GM21825 (cell line): ENCODE data around the gene ALKBH8.
"Not testable (repeated sequence)": the region's sequence is repeated elsewhere in the genome, so short reads cannot be mapped to it uniquely, and the experiment has no call there.

Experiments used
- ATAC-seq: cut with Tn5 transposase; IDR thresholded peaks from one replicate; pipeline ENCODE4 v1.9.1; 2021; ENCODE audit warnings: mild to moderate bottlenecking, moderate library complexity; ENCODE audit not compliant: unreplicated experiment

The ALKBH8 gene

DNA sequence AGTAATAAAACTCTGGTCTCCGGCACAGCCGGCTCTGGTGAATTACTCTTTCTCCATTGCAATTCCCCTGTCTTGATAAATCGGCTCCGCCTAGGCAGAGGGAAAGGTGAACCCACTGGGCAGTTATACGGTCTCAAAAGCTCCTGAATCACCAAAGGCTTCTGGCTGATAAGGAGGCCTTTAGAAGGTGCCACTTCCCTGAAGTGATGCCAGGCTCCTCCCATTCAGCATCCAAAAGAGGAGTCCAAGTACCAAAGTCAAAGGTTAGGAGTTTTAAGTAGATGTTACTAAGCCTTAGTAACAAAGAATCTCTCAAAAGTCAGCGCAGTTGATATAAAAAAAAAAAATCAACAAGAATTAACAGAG is 11.8 kb upstream of the ALKBH8 start:
- no peak for ATAC-seq

GRCh38 chr11:107576497-107577345 is 11.2 kb upstream of the ALKBH8 start:
- peak; percentile 54 for ATAC-seq

- no peak for ATAC-seq
These were observed 7.9 kb upstream of the ALKBH8 start for GRCh38 chr11:107573438-107573837.

DNA sequence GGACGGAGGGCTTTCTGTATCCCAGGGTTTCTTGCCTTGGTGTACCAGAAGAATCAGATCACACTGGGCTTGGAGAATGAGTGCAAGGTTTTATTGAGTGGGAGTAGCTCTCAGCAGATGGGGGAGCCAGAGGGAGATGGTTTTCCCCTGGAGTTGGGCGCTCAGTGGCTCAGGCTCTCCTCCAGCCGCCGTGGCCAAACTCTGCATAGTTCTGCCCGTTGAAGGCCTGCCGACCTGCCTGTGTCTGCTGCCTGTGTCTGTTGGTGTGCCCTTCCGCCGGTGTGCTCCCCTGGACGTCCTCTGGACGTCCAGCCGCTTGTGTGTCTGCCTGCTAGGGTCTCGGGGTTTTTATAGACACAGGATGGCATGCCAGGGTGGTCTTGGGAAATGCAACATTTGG is 4.5 kb upstream of the ALKBH8 start:
- ATAC-seq, result no peak

DNA sequence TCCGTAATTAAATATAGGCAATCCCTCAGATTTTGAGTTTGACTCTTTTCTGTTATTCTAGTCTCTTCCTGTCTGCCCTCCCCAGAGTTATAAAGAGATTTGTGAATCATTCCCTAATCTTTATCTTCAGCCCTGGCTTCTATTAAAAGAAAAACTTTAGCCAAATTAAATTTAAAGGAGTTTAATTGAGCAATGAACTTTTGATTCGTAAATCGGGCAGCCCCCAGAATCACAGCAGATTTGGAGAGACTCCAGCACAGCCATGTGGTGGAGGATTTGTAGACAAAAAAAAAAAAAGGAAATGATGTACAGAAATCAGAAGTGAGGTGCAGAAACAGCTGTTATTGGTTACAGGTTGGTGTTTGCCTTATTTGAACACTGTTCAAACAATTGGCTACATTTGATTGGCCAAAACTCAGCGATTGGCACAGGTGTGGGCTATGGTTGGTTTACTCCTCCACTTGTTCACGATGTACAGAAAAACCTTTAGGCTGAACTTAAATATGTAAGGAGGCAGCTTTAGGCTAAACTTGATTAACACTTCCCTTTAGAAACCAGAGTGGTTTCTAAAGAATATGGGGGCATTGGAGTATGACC is 2.3 kb upstream of the ALKBH8 start:
- ATAC-seq, result no peak

DNA sequence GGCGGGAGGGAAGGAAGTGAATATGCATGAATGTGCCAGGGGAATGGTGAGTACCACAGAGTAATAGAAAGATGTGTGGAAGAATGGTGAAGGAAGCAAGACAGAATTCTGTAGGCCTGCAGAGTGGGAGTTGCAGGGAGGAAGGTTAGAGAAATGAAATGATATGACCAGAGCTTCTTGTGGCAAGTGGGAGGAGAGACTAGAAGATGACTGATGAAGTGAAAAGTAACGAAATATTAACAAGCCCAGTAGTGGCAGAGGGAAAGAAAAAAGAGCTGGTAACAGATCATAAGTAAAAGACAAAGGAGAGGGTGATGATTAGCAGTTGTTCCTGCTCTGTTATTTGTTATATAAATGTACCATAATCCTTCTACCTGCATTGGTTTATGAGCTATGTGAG is 1.0 kb upstream of the ALKBH8 start:
- ATAC-seq, result no peak

- ATAC-seq, result not testable (repeated sequence)
These were observed 493 bp upstream of the ALKBH8 start for GRCh38 chr11:107565955-107566501.

DNA sequence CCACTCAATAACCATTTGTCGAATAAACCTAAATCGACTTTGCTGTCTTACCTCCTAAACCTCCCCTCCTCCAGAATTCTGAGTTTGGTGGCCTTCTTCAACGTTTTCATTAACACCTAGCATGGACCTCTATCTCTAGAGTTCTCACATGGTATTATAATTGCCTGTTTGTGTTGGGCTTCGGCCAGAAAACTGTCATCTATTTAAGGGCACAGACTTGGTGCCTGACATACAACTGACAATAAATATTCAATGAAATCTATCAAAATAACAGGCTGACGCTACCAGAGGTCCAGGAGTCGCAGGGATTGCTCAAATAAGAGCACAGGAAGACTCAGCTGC is 687 bp downstream of the ALKBH8 start:
- no peak for ATAC-seq

DNA sequence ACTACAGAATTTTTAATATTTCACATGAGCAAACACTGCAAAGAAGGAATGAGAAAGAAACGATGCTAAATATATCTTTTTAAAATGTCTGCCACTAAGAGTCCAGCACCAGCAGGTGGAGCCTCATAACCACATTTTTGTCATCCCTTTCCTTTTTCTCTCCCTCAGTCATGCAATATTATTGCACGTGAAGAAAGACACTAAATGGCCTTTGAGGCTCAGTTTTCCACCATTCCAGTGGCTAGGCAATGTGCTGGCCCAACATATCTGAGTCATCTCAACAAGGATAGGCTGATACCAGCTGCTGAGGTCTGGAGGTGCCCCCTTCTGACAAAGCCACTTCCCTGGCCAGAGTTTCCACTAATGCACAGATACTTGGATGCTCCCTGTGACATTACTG is 1.8 kb downstream of the ALKBH8 start:
- ATAC-seq, result peak; percentile 34

DNA sequence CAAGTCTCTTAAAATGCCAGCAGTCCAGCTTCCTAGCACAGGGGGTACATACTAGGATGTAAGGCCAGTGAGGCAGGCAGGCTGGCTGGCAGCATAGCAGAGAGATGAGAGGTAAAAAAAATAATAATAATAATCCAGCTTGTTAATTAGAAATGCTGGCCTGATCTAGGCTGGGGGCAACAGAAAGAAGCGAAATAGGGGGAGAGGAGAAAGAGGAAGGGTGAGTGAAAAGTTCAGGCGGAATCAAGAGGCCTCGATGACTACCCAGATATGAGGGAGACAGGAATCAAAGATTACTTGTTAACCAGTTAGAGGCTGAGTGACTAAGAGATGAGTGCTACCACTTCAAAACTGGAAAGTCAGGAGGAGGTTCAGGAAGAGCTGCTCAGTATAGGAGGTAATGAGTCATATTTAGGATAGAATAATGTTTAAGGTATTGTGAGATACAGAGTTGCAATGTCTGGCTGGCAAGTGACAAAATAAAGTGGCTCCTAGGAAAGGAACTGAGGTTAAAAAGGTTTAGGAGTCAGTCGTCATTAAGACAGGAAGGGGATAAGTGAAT is 2.8 kb downstream of the ALKBH8 start:
- no peak for ATAC-seq

- no peak for ATAC-seq
These were observed 3.8 kb downstream of the ALKBH8 start for GRCh38 chr11:107561688-107562087.

GRCh38 chr11:107550304-107550703 is 15.2 kb downstream of the ALKBH8 start:
- ATAC-seq, result no peak

- no peak for ATAC-seq
These were observed 15.6 kb downstream of the ALKBH8 start for GRCh38 chr11:107549954-107550285.

DNA sequence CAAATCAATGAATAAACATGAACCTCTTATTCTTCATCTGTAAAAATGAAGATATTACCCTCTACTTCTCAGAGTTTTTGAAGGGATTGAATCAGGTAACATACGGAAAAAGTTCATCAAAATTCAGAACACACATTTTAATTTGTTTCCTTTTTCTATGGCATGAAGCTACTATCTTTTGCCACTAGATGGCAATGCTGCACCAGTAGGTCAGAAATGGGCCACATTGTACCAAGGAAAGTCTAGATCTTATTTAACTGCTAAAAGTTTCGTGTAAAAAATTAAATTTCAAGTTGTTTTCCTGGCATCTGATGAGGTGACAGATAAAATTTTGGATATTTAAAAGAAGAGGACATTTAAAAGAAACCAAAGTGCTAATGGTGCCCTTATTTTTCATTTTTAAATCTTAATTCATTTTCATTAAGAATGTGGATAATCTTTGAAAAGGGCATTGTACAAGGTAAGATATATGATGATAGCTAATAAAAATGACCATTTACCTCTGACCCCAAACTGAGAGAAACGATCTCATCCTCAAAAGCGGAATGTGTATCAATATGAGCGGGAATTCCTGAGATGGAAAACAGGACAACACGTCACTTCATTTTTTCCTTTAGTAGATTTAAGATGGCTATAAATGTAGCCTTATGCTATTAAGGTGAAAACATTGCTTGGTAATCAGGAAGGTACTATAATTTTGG is 16.1 kb downstream of the ALKBH8 start:
- ATAC-seq, result no peak

DNA sequence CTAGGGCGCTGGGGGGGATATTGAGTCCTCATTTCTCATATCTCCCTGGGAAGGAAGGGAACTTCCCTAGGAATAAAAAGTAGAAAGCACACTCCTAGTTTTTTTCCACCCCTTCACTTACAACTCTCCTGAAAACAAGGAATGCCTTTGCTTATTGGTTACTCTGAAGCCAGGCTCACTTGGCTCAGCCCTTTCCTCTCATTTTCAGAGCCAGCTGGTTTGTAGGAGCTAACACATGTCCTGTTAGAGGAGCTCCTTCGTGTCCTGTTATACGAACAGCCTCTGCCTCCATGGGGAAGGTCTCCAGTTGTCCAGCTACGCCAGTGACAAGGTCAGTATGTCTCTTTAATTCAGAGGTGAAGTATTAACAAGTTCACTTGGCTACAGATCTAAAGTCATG is 17.6 kb downstream of the ALKBH8 start:
- ATAC-seq, result no peak

GRCh38 chr11:107545101-107545514 is 20.4 kb downstream of the ALKBH8 start:
- no peak for ATAC-seq

DNA sequence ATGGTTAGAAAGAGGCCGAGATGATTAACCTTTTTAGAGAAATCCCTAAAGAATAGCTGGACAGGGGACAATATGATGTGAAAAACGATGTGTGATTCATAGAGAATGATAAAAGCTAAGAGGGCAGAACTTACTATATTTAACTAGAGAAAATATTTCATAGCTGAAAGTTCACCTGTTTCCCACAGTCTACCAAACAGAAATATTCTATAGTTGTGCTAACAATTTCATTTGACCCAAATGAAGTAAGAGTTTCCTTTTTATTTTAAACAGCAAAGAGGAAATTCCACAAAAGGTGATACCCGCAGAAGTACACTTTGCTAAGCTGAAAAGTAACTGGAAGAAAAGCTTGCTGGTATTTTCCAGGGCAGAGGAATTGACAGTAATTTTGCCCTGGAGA is 26.7 kb downstream of the ALKBH8 start:
- no peak for ATAC-seq

- no peak for ATAC-seq
These were observed 27.3 kb downstream of the ALKBH8 start for GRCh38 chr11:107538239-107538638.

DNA sequence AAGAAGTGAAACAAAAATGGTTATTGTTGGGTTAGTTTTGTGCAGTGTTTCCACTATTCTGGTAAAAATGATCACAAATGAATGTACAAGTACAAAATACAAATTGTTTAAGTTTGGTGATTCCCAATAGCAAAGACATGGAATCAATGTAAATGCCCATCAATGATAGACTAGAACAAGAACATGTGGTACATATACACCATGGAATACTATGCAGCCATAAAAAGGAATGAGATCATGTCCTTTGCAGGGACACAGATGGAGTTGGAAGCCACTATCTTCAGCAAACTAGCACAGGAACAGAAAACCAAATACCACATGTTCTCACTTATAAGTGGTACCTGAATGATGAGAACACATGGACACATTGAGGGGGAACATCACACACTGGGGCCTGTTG is 28.4 kb downstream of the ALKBH8 start:
- ATAC-seq, result not testable (repeated sequence)

GRCh38 chr11:107526197-107526596 is 39.3 kb downstream of the ALKBH8 start:
- ATAC-seq, result no peak

GRCh38 chr11:107508858-107509244 is 56.7 kb downstream of the ALKBH8 start:
- ATAC-seq, result no peak
